NCI-H82 (cell line): ENCODE measurements around the gene CEP57.
"Not testable (repeated sequence)": the region's sequence is repeated elsewhere in the genome, so short reads cannot be mapped to it uniquely, and the experiment has no call there.

Source experiments
- DNase-seq: peaks from one replicate; lab custom pipeline; 2025; lab: John Stamatoyannopoulos, UW

Gene CEP57

GRCh38 chr11:95860024-95860423, 69.7 kb downstream of the CEP57 start:
- not testable (repeated sequence) for DNase-seq

DNA sequence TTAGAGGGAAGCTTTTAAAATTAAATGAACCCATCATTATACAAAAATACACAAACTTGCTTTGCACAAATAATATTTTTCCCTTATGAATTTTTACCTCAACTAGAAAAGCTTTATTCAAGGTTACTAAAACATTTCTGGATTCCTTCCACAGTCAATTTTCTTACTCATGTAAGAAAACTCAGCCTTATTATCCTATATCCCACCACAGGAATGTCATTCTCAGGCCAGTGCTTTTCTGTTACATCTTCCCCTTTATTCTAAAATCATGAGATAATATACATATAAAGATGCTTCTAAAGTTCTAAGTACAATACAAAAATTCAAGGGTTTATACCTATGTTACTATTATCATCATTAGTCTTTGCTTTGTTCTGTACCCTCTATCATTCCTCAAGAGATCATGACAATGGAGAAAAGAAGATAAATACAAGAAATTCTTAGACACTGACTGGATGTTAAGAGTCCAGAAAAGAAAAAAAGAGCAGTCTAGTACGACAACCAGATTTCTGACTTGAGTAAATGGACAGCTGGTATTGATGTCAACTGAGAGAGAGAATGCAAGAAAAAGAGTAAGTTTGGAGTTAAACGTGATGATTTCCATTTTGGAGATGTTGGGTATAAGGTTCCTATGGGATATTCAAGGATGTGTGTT, 73.3 kb downstream of the CEP57 start:
- no peak for DNase-seq

DNA sequence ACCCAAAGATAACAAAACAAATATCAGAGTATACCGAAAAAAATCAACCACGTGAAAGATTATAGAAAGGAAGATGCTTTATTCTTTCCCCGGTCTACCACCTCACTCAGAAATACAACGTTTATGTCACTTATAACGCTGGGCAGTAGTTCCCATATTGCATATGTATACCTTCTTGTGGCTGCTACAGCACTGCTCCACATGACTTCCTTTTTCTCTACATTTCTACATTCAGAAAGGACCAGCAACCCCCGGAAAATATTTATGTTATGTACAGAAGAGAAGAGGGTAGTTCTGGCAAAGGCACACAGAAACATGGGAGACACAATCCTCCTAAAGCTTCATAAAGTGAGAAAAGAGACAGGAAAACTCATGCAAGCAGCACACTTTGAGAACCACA, 76.8 kb downstream of the CEP57 start:
- no peak for DNase-seq

- not testable (repeated sequence) for DNase-seq
These were observed 80.6 kb downstream of the CEP57 start for GRCh38 chr11:95870877-95871276.

GRCh38 chr11:95877291-95877690, 87.0 kb downstream of the CEP57 start:
- no peak for DNase-seq
